GM12878 (cell line): ENCODE data around the gene IRAK2. TPM values are rescaled to one million over a fixed set of nuclear protein-coding genes. Genes with fewer than 3 reads are reported as not detected.

ENCODE experiments used
- ATF7 ChIP-seq: fragments of 450-650 bp; IDR thresholded peaks from 2 replicates; pipeline ENCODE4 v1.6.1; 2016; ENCODE audit warnings: low read depth, mild to moderate bottlenecking
- BCL11A ChIP-seq: IDR thresholded peaks from 2 replicates; pipeline ENCODE4 v1.6.1; 2011; ENCODE audit warnings: low read depth, low read length
- BHLHE40 ChIP-seq, 2 experiments: fragments of 450-650 bp in 1 of 2; IDR thresholded peaks; 2 replicates each; pipeline ENCODE4 v1.6.1; 2011 to 2017; ENCODE audit warnings: low read depth in 2 of 2, borderline replicate concordance in 1 of 2, improper control_type of control experiment in 1 of 2, low read length in 1 of 2, mild to moderate bottlenecking in 1 of 2
- CBX5 ChIP-seq: sonication (generic); IDR thresholded peaks from 2 replicates; pipeline ENCODE4 v1.6.1; 2016; ENCODE audit warnings: low read depth, moderate library complexity, mild to moderate bottlenecking, inconsistent platforms
- CEBPZ ChIP-seq: fragments of 150-350 bp; IDR thresholded peaks from 2 replicates; pipeline ENCODE4 v1.6.1; 2016; ENCODE audit warnings: low read depth, low read length
- CREB1 ChIP-seq: IDR thresholded peaks from 2 replicates; pipeline ENCODE4 v1.6.1; 2012; ENCODE audit warnings: low read depth, mild to moderate bottlenecking, inconsistent platforms
- ETV6 ChIP-seq, 2 experiments: fragments of 450-650 bp in 1 of 2; IDR thresholded peaks in 1 of 2; conservative IDR thresholded peaks in 1 of 2; 2 replicates each; pipeline ENCODE4 v1.6.1; 2014; ENCODE audit warnings: antibody characterized with exemption in 1 of 2, borderline replicate concordance in 1 of 2, low read depth in 1 of 2, mild to moderate bottlenecking in 1 of 2, moderate library complexity in 1 of 2
- HCFC1 ChIP-seq: fragments of 150-350 bp; IDR thresholded peaks from 2 replicates; pipeline ENCODE4 v1.6.1; 2014; ENCODE audit warnings: low read length
- JUND ChIP-seq: IDR thresholded peaks from 2 replicates; pipeline ENCODE4 v1.6.1; 2012; ENCODE audit warnings: low read depth, mild to moderate bottlenecking, low read length, improper control_type of control experiment, moderate library complexity
- KAT2A ChIP-seq: conservative IDR thresholded peaks from 2 replicates; pipeline ENCODE4 v1.6.1; 2011; ENCODE audit warnings: low read depth, low read length; ENCODE audit not compliant: control insufficient read depth
- MEF2B ChIP-seq: fragments of 450-650 bp; IDR thresholded peaks from 2 replicates; pipeline ENCODE4 v1.6.1; 2018; ENCODE audit warnings: mild to moderate bottlenecking, moderate library complexity; ENCODE audit not compliant: partially characterized antibody, poor library complexity, severe bottlenecking
- MTA2 ChIP-seq: fragments of 450-650 bp; IDR thresholded peaks from 2 replicates; pipeline ENCODE4 v1.6.1; 2016; ENCODE audit warnings: low read depth, mild to moderate bottlenecking, moderate library complexity
- PAX5 ChIP-seq: IDR thresholded peaks from 2 replicates; pipeline ENCODE4 v1.6.1; 2011; ENCODE audit warnings: low read depth, low read length, borderline replicate concordance
- POLR2A ChIP-seq: IDR thresholded peaks from 2 replicates; pipeline ENCODE4 v1.6.1; 2011; ENCODE audit warnings: low read depth, mild to moderate bottlenecking, low read length
- RAD51 ChIP-seq: fragments of 450-650 bp; IDR thresholded peaks from 2 replicates; pipeline ENCODE4 v1.6.1; 2016; ENCODE audit warnings: moderate library complexity, mild to moderate bottlenecking, inconsistent platforms
- RUNX3 ChIP-seq: IDR thresholded peaks from 2 replicates; pipeline ENCODE4 v1.6.1; 2012; ENCODE audit warnings: low read length, inconsistent platforms
- TCF3 ChIP-seq: IDR thresholded peaks from 2 replicates; pipeline ENCODE4 v1.6.1; 2012; ENCODE audit warnings: low read depth, mild to moderate bottlenecking, low read length, borderline replicate concordance; ENCODE audit not compliant: insufficient read depth
- ZSCAN29 ChIP-seq: fragments of 450-650 bp; IDR thresholded peaks from 2 replicates; pipeline ENCODE4 v1.6.1; 2017; ENCODE audit warnings: mild to moderate bottlenecking, moderate library complexity
- polyA plus RNA-seq, 11 experiments: library from polyadenylated mRNA; depleted of rRNA in 4 of 11; unstranded in 6 of 11; stranded (reverse) in 5 of 11; fragments of >200 nt; fragmentation: Nextera tagmentation in 4 of 11; fragmentation: Illumina TruSeq in 1 of 11; extraction: Ambion mirVana in 4 of 11; extraction: Trizol in 1 of 11; gene quantifications; 1 replicate in 1 of 11; 2 replicates in 10 of 11; pipeline versions ENCODE4 v1.2.1 to v1.2.3, GENCODE V29; 2011 to 2016; ENCODE audit warnings: inconsistent platforms in 2 of 11, missing spikeins in 2 of 11, low read depth in 1 of 11
- total RNA-seq, 4 experiments: library from RNA; depleted of rRNA in 3 of 4; stranded (reverse); fragments of >200 nt in 3 of 4; fragmentation: Illumina TruSeq in 1 of 4; extraction: Trizol in 1 of 4; gene quantifications; 2 replicates each; pipeline versions ENCODE4 v1.2.1 to v1.2.3, GENCODE V29; 2013 to 2021
- TF ChIP-seq, protein P1 (sequence below): fragments of 450-650 bp; IDR thresholded peaks from 2 replicates; pipeline ENCODE4 v1.6.1; 2017; ENCODE audit warnings: low read depth, mild to moderate bottlenecking, moderate library complexity
- TF ChIP-seq, protein P2 (sequence below): IDR thresholded peaks from 2 replicates; pipeline ENCODE4 v1.6.1; 2011; ENCODE audit warnings: borderline replicate concordance, low read depth, mild to moderate bottlenecking, moderate library complexity, low read length; ENCODE audit not compliant: insufficient read depth, poor library complexity, severe bottlenecking
- TF ChIP-seq, protein P3 (sequence below): fragments of 450-650 bp; IDR thresholded peaks from 2 replicates; pipeline ENCODE4 v1.6.1; 2016; ENCODE audit warnings: mild to moderate bottlenecking

IRAK2 gene
- total and polyA plus RNA-seq, 10 of the 15 experiments (the other 5 are each of a cell fraction or from before 2014, with no cell fraction given), result 0.48 to 5.7 (median 4.5) TPM

DNA sequence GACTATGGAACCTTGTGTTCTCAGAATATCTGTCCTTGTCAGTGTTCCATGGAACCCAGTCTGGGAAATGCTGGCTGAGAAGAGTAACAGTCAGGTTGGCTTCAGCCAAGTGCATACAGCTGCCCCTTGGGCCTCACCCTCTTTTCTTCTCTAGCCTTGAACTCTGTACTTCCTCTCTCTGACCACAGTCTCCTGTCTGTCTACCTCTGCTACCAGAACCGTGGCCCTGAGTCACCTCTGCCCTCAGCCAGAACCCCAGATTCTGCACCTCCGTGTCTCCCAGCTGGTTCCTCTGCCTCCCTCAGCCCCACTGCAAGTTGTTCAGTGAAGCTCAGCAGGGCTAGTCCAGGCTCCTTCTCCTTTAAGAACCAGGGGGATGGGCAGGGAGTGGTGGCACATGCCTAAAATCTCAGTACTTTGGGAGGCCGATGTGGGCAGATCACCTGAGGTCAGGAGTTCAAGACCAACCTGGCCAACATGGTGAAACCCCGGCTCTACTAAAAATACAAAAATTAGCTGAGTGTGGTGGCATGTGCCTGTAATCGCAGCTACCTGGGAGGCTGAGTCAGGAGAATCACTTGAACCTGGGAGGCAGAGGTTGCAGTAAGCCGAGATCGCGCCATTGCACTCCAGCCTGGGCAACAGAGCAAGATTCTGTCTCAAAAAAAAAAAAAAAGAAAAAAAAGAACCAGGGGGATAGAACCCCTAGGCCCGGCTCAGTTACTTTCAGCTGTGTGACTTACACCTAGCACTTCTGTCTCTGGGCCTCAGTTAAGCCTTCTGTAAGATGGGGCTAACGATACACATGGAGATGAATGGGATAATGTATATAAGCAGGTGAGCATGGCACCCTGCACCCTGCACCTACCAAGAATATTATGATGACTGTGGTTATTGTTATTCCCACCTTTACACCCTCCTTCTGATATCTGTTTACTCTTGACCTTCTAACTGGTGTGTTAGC, 59.2 kb downstream of the IRAK2 start (continued):
- no peak for TF ChIP-seq CEBPZ
- TF ChIP-seq BCL11A, result 0 out of 2 replicates have a peak, but pooled peaks have one; percentile 2
- no peak for TF ChIP-seq ZSCAN29
- TF ChIP-seq, protein P1, sequence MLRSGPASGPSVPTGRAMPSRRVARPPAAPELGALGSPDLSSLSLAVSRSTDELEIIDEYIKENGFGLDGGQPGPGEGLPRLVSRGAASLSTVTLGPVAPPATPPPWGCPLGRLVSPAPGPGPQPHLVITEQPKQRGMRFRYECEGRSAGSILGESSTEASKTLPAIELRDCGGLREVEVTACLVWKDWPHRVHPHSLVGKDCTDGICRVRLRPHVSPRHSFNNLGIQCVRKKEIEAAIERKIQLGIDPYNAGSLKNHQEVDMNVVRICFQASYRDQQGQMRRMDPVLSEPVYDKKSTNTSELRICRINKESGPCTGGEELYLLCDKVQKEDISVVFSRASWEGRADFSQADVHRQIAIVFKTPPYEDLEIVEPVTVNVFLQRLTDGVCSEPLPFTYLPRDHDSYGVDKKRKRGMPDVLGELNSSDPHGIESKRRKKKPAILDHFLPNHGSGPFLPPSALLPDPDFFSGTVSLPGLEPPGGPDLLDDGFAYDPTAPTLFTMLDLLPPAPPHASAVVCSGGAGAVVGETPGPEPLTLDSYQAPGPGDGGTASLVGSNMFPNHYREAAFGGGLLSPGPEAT, result peak; percentile 38; the same call in 1 of the 2 replicates
- peak; percentile 22 for TF ChIP-seq MEF2B
- TF ChIP-seq CBX5, result no peak
- no peak for TF ChIP-seq ATF7
- TF ChIP-seq RAD51, result no peak
- TF ChIP-seq JUND, result no peak
- 0 out of 2 replicates have a peak, but pooled peaks have one; percentile 8 for TF ChIP-seq CREB1
- TF ChIP-seq, protein P2, sequence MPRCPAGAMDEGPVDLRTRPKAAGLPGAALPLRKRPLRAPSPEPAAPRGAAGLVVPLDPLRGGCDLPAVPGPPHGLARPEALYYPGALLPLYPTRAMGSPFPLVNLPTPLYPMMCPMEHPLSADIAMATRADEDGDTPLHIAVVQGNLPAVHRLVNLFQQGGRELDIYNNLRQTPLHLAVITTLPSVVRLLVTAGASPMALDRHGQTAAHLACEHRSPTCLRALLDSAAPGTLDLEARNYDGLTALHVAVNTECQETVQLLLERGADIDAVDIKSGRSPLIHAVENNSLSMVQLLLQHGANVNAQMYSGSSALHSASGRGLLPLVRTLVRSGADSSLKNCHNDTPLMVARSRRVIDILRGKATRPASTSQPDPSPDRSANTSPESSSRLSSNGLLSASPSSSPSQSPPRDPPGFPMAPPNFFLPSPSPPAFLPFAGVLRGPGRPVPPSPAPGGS, result peak; percentile 24
- no peak for TF ChIP-seq KAT2A
- TF ChIP-seq, protein P3, sequence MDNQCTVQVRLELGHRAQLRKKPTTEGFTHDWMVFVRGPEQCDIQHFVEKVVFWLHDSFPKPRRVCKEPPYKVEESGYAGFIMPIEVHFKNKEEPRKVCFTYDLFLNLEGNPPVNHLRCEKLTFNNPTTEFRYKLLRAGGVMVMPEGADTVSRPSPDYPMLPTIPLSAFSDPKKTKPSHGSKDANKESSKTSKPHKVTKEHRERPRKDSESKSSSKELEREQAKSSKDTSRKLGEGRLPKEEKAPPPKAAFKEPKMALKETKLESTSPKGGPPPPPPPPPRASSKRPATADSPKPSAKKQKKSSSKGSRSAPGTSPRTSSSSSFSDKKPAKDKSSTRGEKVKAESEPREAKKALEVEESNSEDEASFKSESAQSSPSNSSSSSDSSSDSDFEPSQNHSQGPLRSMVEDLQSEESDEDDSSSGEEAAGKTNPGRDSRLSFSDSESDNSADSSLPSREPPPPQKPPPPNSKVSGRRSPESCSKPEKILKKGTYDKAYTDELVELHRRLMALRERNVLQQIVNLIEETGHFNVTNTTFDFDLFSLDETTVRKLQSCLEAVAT, result 0 out of 2 replicates have a peak, but pooled peaks have one; percentile 44
- no peak for TF ChIP-seq POLR2A
- peak in 1 of 2 experiments; percentile 84; a peak in 2 of 4 replicates for TF ChIP-seq BHLHE40 (IDR thresholded peaks at IDR 0.05; ENCODE audit: borderline replicate concordance in 1 of 2, low read depth in 2 of 2, low read length in 1 of 2)
- peak; percentile 55 for TF ChIP-seq MTA2
- TF ChIP-seq HCFC1, result no peak
- peak in 1 of 2 experiments; percentile 73; a peak in 2 of 4 replicates for TF ChIP-seq ETV6 (conservative IDR thresholded peaks at IDR 0.05 in 1 of 2, IDR thresholded peaks at IDR 0.05 in 1 of 2; ENCODE audit: borderline replicate concordance in 1 of 2, low read depth in 1 of 2)
- peak; percentile 87 for TF ChIP-seq RUNX3
- TF ChIP-seq PAX5, result peak; percentile 50; the same call in 1 of the 2 replicates
- peak; percentile 49; the same call in 1 of the 2 replicates for TF ChIP-seq TCF3
